Measurements from ENCODE around the gene C17orf58. TPM values are rescaled to one million over a fixed set of nuclear protein-coding genes. Genes with fewer than 3 reads are reported as not detected.
A peak's percentile ranks its signal among the peaks of the same experiment; 100 is the strongest.

The C17orf58 gene
- total and polyA plus RNA-seq, 2 of the 8 experiments (the other 6 are each of a cell fraction or from before 2014, with no cell fraction given): 22.6 to 24.1 TPM

DNA sequence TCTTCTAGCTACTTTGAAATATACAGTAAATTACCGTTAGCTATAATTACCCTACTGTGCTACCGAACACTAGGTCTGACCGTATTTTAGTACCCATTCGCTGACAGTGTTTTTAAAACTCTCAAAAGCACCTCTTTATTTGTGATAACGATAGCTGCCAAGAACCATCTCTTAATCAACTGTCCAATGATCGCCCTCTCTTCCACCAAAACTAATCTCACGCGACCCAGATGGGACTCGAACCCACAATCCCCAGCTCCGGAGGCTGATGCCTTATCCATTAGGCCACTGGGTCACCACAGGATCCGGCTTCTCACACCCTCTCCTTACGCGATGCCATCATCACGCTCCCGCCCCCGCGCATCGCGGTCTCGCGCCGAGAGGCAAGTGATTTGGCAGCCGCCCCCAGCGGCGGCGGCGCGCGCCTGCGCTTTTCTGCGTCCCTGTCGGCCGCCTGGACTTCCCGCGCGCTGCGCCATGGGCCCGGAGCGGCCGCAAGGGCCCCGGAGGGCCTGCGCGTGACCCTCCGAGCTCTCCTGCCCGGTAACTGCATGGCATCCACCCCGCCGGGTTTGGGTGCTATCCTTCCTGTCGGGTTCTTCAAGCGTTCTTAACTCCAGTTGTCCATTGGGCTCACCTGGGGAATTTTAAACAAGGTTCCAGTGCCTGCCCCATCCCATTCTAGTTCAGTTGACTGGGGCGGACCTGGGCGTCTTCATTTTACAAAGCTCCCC is 23.6 kb upstream of the C17orf58 start (continued):
- TF ChIP-seq NRF1 (IDR thresholded peaks at IDR 0.05; ENCODE audit: low read depth, low read length): peak; percentile 65
- TF ChIP-seq JUN (IDR thresholded peaks at IDR 0.05; ENCODE audit: low read depth, low read length): no peak
- TF ChIP-seq HDAC2 (IDR thresholded peaks at IDR 0.05; ENCODE audit: borderline replicate concordance in 1 of 2, low read depth in 2 of 2, low read length in 2 of 2): 0 out of 4 replicates have a peak, but pooled peaks have one; percentile 40 to 48
- peak in 1 of 2 experiments; percentile 28; a peak in 1 of 4 replicates for TF ChIP-seq RAD21 (IDR thresholded peaks at IDR 0.05 in 1 of 2, conservative IDR thresholded peaks at IDR 0.05 in 1 of 2; ENCODE audit: low read depth in 2 of 2, low read length in 2 of 2)
- no peak for TF ChIP-seq SP2 (IDR thresholded peaks at IDR 0.05; ENCODE audit: low read length)
- TF ChIP-seq KDM1A (IDR thresholded peaks at IDR 0.05; ENCODE audit: borderline replicate concordance, low read length): 0 out of 2 replicates have a peak, but pooled peaks have one; percentile 37
- TF ChIP-seq SP1 (IDR thresholded peaks at IDR 0.05; ENCODE audit: low read depth, low read length): no peak
- TF ChIP-seq BRCA1 (IDR thresholded peaks at IDR 0.05; ENCODE audit: low read depth, low read length): peak; percentile 50; the same call in 1 of the 2 replicates
- TF ChIP-seq SP4 (IDR thresholded peaks at IDR 0.05; ENCODE audit: low read length): 0 out of 2 replicates have a peak, but pooled peaks have one; percentile 80
- TF ChIP-seq PHF8 (conservative IDR thresholded peaks at IDR 0.05; ENCODE audit: low read depth, low read length): peak; percentile 86

All from H1 (cell line).